SH-SY5Y (cell line): Measurements from ENCODE around the gene MED8.

Source experiments
- GATA2 ChIP-seq: IDR thresholded peaks from 2 replicates; pipeline ENCODE4 v1.6.1; 2011; ENCODE audit warnings: mild to moderate bottlenecking, low read depth, low read length
- GATA3 ChIP-seq: IDR thresholded peaks from 2 replicates; pipeline ENCODE4 v1.6.1; 2011; ENCODE audit warnings: low read depth, mild to moderate bottlenecking, low read length, moderate library complexity

DNA sequence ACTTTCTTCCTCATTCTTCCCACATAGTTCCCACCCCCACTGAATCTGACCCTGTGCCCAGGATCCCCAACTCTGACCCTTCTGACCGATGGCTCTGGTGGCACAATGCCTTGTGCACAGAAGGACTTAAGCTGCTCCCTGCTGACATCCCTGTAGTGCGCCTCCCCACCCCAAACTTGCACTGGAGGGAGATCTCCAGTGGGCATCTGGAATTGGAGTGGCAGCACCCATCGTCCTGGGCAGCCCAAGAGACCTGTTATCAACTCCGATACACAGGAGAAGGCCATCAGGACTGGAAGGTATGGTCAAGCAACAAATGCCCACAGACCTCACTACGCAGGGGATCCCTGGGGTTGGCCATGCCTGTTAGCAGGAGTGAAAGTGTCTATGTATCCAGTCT is 43.0 kb downstream of the MED8 start:
- TF ChIP-seq GATA2 (no peak), GATA3 (no peak)
